Stomach (tissue), 4 donors: Measurements from ENCODE around the gene MRM3.

Experiments
- CTCF ChIP-seq, 7 experiments: fragments of 450-650 bp in 4 of 7; fragments of 200-600 bp in 3 of 7; sonication (generic) in 3 of 7; IDR thresholded peaks; one replicate each; pipeline ENCODE4 v1.5.1; 2016 to 2019; ENCODE audit warnings: antibody characterized with exemption in 7 of 7, control low read depth in 2 of 7, mild to moderate bottlenecking in 1 of 7
- EP300 ChIP-seq: sonication (generic); formaldehyde crosslinking; IDR thresholded peaks from one replicate; pipeline ENCODE4 v1.6.1; 2017; ENCODE audit warnings: antibody characterized with exemption
- POLR2A ChIP-seq, 4 donors: fragments of 450-650 bp; IDR thresholded peaks; one replicate each; pipeline ENCODE4 v1.6.1; 2016; ENCODE audit warnings: antibody characterized with exemption in 4 of 4, control low read depth in 2 of 4, mild to moderate bottlenecking in 1 of 4, moderate library complexity in 1 of 4
- POLR2AphosphoS5 ChIP-seq, 3 donors: sonication (generic); formaldehyde crosslinking; IDR thresholded peaks; one replicate each; pipeline ENCODE4 v1.6.1; 2016; ENCODE audit warnings: antibody characterized with exemption in 3 of 3

- no peak for TF ChIP-seq CTCF (IDR thresholded peaks at IDR 0.05)
- TF ChIP-seq POLR2AphosphoS5 (IDR thresholded peaks at IDR 0.05) = no peak
- no peak for TF ChIP-seq POLR2A (IDR thresholded peaks at IDR 0.05)
- TF ChIP-seq EP300 = no peak
Measured at GRCh38 chr17:800446-801242, 18.5 kb downstream of the MRM3 start.
